Keratinocyte (primary cell): ENCODE data around the gene JOSD2. TPM values are rescaled to one million over a fixed set of nuclear protein-coding genes. Genes with fewer than 3 reads are reported as not detected.

Experiments
- DNase-seq: peaks from one replicate; pipeline ENCODE4 v3.0.0-alpha.2; 2011; ENCODE audit warnings: low read depth, missing footprints, low spot score
- FAIRE-seq: peaks from 2 replicates; lab custom pipeline; 2011; peaks lifted over from hg19 to GRCh38; lab: Jason Lieb, UNC
- H2AFZ ChIP-seq: 2 replicates; pipeline ENCODE4 v1.6.0; 2012; ENCODE audit warnings: low read length, control low read depth, inconsistent platforms; ENCODE audit not compliant: control insufficient read depth
- H3K27ac ChIP-seq: 2 replicates; pipeline ENCODE4 v1.5.1; 2011; ENCODE audit warnings: low read length; ENCODE audit not compliant: control insufficient read depth, insufficient read depth
- H3K27me3 ChIP-seq: 3 replicates; pipeline ENCODE4 v1.6.0; 2011; ENCODE audit warnings: low read length; ENCODE audit not compliant: control insufficient read depth, insufficient read depth; ENCODE audit errors: extremely low read depth
- H3K36me3 ChIP-seq, 2 experiments: 2 replicates in 1 of 2; 3 replicates in 1 of 2; pipeline ENCODE4 v1.5.1; 2011; ENCODE audit warnings: low read length in 2 of 2, mild to moderate bottlenecking in 1 of 2; ENCODE audit not compliant: control insufficient read depth in 2 of 2, insufficient read depth in 2 of 2; ENCODE audit errors: extremely low read depth in 1 of 2
- H3K4me1 ChIP-seq: 3 replicates; pipeline ENCODE4 v1.5.1; 2011; ENCODE audit warnings: low read length; ENCODE audit not compliant: control insufficient read depth, insufficient read depth; ENCODE audit errors: extremely low read depth
- H3K4me2 ChIP-seq: 3 replicates; pipeline ENCODE4 v1.6.0; 2011; ENCODE audit warnings: low read depth, low read length; ENCODE audit not compliant: control insufficient read depth, insufficient read depth; ENCODE audit errors: extremely low read depth
- H3K4me3 ChIP-seq, 3 experiments: fragments of 200-600 bp in 1 of 3; sonication (generic) in 1 of 3; 2 replicates in 2 of 3; 3 replicates in 1 of 3; pipeline ENCODE4 v1.5.1; 2011 to 2016; ENCODE audit warnings: low read length in 3 of 3, mild to moderate bottlenecking in 3 of 3, control low read depth in 2 of 3, inconsistent platforms in 1 of 3, low read depth in 1 of 3, mixed read lengths in 1 of 3, mixed run types in 1 of 3, moderate library complexity in 1 of 3; ENCODE audit not compliant: control insufficient read depth in 2 of 3, insufficient read depth in 2 of 3; ENCODE audit errors: extremely low read depth in 1 of 3
- H3K79me2 ChIP-seq: 2 replicates; pipeline ENCODE4 v1.6.0; 2012; ENCODE audit warnings: low read length; ENCODE audit not compliant: control insufficient read depth, insufficient read depth
- H3K9ac ChIP-seq: 3 replicates; pipeline ENCODE4 v1.6.0; 2011; ENCODE audit warnings: low read length; ENCODE audit not compliant: control insufficient read depth, insufficient read depth; ENCODE audit errors: extremely low read depth
- H3K9me1 ChIP-seq: 3 replicates; pipeline ENCODE4 v1.6.0; 2011; ENCODE audit warnings: low read length; ENCODE audit not compliant: control insufficient read depth, insufficient read depth; ENCODE audit errors: extremely low read depth
- H3K9me3 ChIP-seq: 2 replicates; pipeline ENCODE4 v1.5.1; 2012; ENCODE audit warnings: low read depth, low read length; ENCODE audit not compliant: control insufficient read depth
- H4K20me1 ChIP-seq: 3 replicates; pipeline ENCODE4 v1.6.0; 2011; ENCODE audit warnings: low read length; ENCODE audit not compliant: control insufficient read depth, insufficient read depth; ENCODE audit errors: extremely low read depth
- CTCF ChIP-seq, 3 experiments: IDR thresholded peaks in 1 of 3; conservative IDR thresholded peaks in 1 of 3; optimal IDR thresholded peaks in 1 of 3; 2 replicates in 2 of 3; 3 replicates in 1 of 3; pipeline versions ENCODE3 to v1.5.1; 2011; ENCODE audit warnings: low read length in 3 of 3, mild to moderate bottlenecking in 3 of 3, moderate library complexity in 2 of 3, control low read depth in 1 of 3, inconsistent platforms in 1 of 3; ENCODE audit not compliant: insufficient read depth in 2 of 3; ENCODE audit errors: extremely low read depth in 1 of 3
- EZH2 ChIP-seq: IDR thresholded peaks from one replicate; pipeline ENCODE4 v1.6.1; 2012; ENCODE audit warnings: inconsistent platforms, mild to moderate bottlenecking, low read length, moderate library complexity
- dilution Hi-C: fragments of 300-500 bp; cut with MboI; formaldehyde crosslinking; loops from one replicate; pipeline ENCODE4 v1.7.0; 2020; ENCODE audit warnings: low sequenced_read_pairs; ENCODE audit not compliant: extremely low pct_ligation_motif_present
- polyA plus RNA-seq, 5 experiments: library from polyadenylated mRNA; depleted of rRNA in 3 of 5; stranded (reverse) in 3 of 5; stranded (forward) in 1 of 5; unstranded in 1 of 5; fragments of >200 nt; gene quantifications; 1 replicate in 1 of 5; 2 replicates in 3 of 5; 3 replicates in 1 of 5; pipeline versions ENCODE4 v1.2.1 to v1.2.3, GENCODE V29; 2011 to 2012; ENCODE audit warnings: missing spikeins in 2 of 5, low read depth in 1 of 5, low replicate concordance in 1 of 5

JOSD2 gene
- polyA plus RNA-seq, 1 donor (not counting 4 experiments of a cell fraction or from before 2014, with no cell fraction given), result 18.7 TPM

- Histone ChIP-seq H3K79me2 (no peaks in the 10 kb centered on the region), H3K27ac (no peak overlapping the region), H3K9me1 (no peaks in the 10 kb centered on the region), H3K36me3 (no peaks in the 10 kb centered on the region), H3K4me3 (no peak overlapping the region), H2AFZ (no peak overlapping the region), H3K4me2 (no peak overlapping the region), H3K9ac (no peak overlapping the region), H3K27me3 (peaks cover 2% of the 10 kb centered on the region), H3K4me1 (no peaks in the 10 kb centered on the region), H3K9me3 (no peaks in the 10 kb centered on the region), H4K20me1 (no peaks in the 10 kb centered on the region)
- FAIRE-seq (no peak), DNase-seq (no peak)
- dilution Hi-C loops, result no loop called here
- TF ChIP-seq EZH2 (no peak), CTCF (optimal IDR thresholded peaks at IDR 0.05 in 1 of 3, IDR thresholded peaks at IDR 0.05 in 1 of 3, conservative IDR thresholded peaks at IDR 0.05 in 1 of 3; ENCODE audit: extremely low read depth in 1 of 3, insufficient read depth in 2 of 3, low read length in 3 of 3) (peak in 1 of 3 experiments; percentile 2)
Measured at GRCh38 chr19:50460161-50460765, 50.7 kb downstream of the JOSD2 start.

GRCh38 chr19:50459638-50460037 is 51.4 kb downstream of the JOSD2 start:
- no peaks in the 10 kb centered on the region for H3K27me3 ChIP-seq
- DNase-seq (no peak), FAIRE-seq (no peak)
- no peak for TF ChIP-seq CTCF (optimal IDR thresholded peaks at IDR 0.05 in 1 of 3, IDR thresholded peaks at IDR 0.05 in 1 of 3, conservative IDR thresholded peaks at IDR 0.05 in 1 of 3; ENCODE audit: extremely low read depth in 1 of 3, insufficient read depth in 2 of 3, low read length in 3 of 3)
- no peak for TF ChIP-seq EZH2
- no peaks in the 10 kb centered on the region for H3K36me3 ChIP-seq
- H3K4me1 ChIP-seq, result no peaks in the 10 kb centered on the region
- H3K9ac ChIP-seq, result no peak overlapping the region
- no peak overlapping the region for H3K4me3 ChIP-seq
- no peak overlapping the region for H3K27ac ChIP-seq
- H4K20me1 ChIP-seq, result no peaks in the 10 kb centered on the region
- dilution Hi-C loops, result no loop called here
- no peaks in the 10 kb centered on the region for H3K9me1 ChIP-seq
- H3K79me2 ChIP-seq, result no peaks in the 10 kb centered on the region
- no peak overlapping the region for H2AFZ ChIP-seq
- H3K4me2 ChIP-seq, result no peak overlapping the region
- no peaks in the 10 kb centered on the region for H3K9me3 ChIP-seq
